H1 (cell line): Measurements from ENCODE around the gene DOCK9. TPM values are rescaled to one million over a fixed set of nuclear protein-coding genes. Genes with fewer than 3 reads are reported as not detected.
A peak's percentile ranks its signal among the peaks of the same experiment; 100 is the strongest.

Experiments used
- CTCF ChIA-PET: fragments of 300-600 bp; sonication (Branson Sonifier 250); formaldehyde crosslinking; loops from one replicate; lab custom pipeline; 2021; ENCODE audit not compliant: partially characterized antibody; lab: Charles Lee
- POLR2A ChIA-PET: fragments of 300-600 bp; sonication (Branson Sonifier 250); formaldehyde crosslinking; loops from one replicate; lab custom pipeline; 2021; ENCODE audit warnings: inconsistent platforms; ENCODE audit not compliant: partially characterized antibody; lab: Charles Lee
- DNase-seq, 2 experiments: peaks; one replicate each; pipeline versions ENCODE4 v3.0.0 to v3.0.0-alpha.2; 2010 to 2022; ENCODE audit warnings: low spot score in 2 of 2, low read depth in 1 of 2, mixed read lengths in 1 of 2
- FAIRE-seq: peaks from 2 replicates; lab custom pipeline; 2011; peaks lifted over from hg19 to GRCh38; lab: Jason Lieb, UNC
- H2AFZ ChIP-seq: 2 replicates; pipeline ENCODE4 v1.8.1; 2012; ENCODE audit warnings: low read length, inconsistent platforms
- H2AK5ac ChIP-seq: 2 replicates; pipeline ENCODE4 v1.6.1; 2013; ENCODE audit warnings: low read depth, low read length
- H2BK120ac ChIP-seq: replicated peaks from 2 replicates; pipeline ENCODE3; 2013; ENCODE audit warnings: low read depth, low read length, inconsistent platforms
- H2BK12ac ChIP-seq: 2 replicates; pipeline ENCODE4 v1.6.1; 2013; ENCODE audit warnings: low read depth, low read length
- H2BK15ac ChIP-seq: 2 replicates; pipeline ENCODE4 v1.6.1; 2013; ENCODE audit warnings: low read length
- H2BK20ac ChIP-seq: 2 replicates; pipeline ENCODE4 v1.6.1; 2013; ENCODE audit warnings: low read length
- H2BK5ac ChIP-seq: 2 replicates; pipeline ENCODE4 v1.6.1; 2013; ENCODE audit warnings: low read depth, low read length
- H3K14ac ChIP-seq: 2 replicates; pipeline ENCODE4 v1.6.1; 2013; ENCODE audit warnings: inconsistent platforms; ENCODE audit not compliant: insufficient read length
- H3K18ac ChIP-seq: 2 replicates; pipeline ENCODE4 v1.6.1; 2013; ENCODE audit warnings: low read length; ENCODE audit errors: extremely low read depth
- H3K23ac ChIP-seq: 2 replicates; pipeline ENCODE4 v1.6.1; 2013; ENCODE audit warnings: inconsistent platforms; ENCODE audit not compliant: insufficient read length
- H3K23me2 ChIP-seq: 2 replicates; pipeline ENCODE4 v1.6.1; 2013; ENCODE audit warnings: low read depth, low read length
- H3K27ac ChIP-seq: 2 replicates; pipeline ENCODE4 v1.6.1; 2011; ENCODE audit warnings: low read depth, low read length, inconsistent platforms
- H3K27me3 ChIP-seq, 4 experiments: replicated peaks in 1 of 4; 1 replicate in 1 of 4; 2 replicates in 3 of 4; pipeline versions ENCODE4 v1.6.1 to v1.8.1; 2011 to 2013; ENCODE audit warnings: low read length in 3 of 4, mild to moderate bottlenecking in 3 of 4, inconsistent platforms in 2 of 4, mixed read lengths in 2 of 4, moderate library complexity in 1 of 4; ENCODE audit not compliant: control insufficient read depth in 3 of 4, insufficient read depth in 3 of 4; ENCODE audit errors: extremely low read depth in 1 of 4
- H3K36me3 ChIP-seq, 4 experiments: 2 replicates each; pipeline versions ENCODE4 v1.6.1 to v1.8.1; 2011 to 2013; ENCODE audit warnings: mild to moderate bottlenecking in 4 of 4, low read length in 3 of 4, moderate library complexity in 2 of 4, control low read depth in 1 of 4, inconsistent platforms in 1 of 4; ENCODE audit not compliant: insufficient read depth in 4 of 4, control insufficient read depth in 2 of 4
- H3K4ac ChIP-seq: replicated peaks from 2 replicates; pipeline ENCODE3; 2013; ENCODE audit warnings: low read length, low read depth, mixed read lengths, inconsistent platforms; ENCODE audit not compliant: insufficient read length
- H3K4me1 ChIP-seq, 4 experiments: replicated peaks in 1 of 4; 1 replicate in 1 of 4; 2 replicates in 3 of 4; pipeline versions ENCODE4 v1.6.1 to v1.8.1; 2011 to 2013; ENCODE audit warnings: low read length in 3 of 4, inconsistent platforms in 2 of 4, mixed read lengths in 1 of 4; ENCODE audit not compliant: insufficient read depth in 4 of 4, control insufficient read depth in 3 of 4
- H3K4me2 ChIP-seq, 2 experiments: 2 replicates each; pipeline versions ENCODE4 v1.6.1 to v1.8.1; 2011 to 2013; ENCODE audit warnings: low read depth in 2 of 2, low read length in 2 of 2, control low read depth in 1 of 2, inconsistent platforms in 1 of 2, mild to moderate bottlenecking in 1 of 2; ENCODE audit not compliant: insufficient read depth in 1 of 2
- H3K4me3 ChIP-seq, 4 experiments: fragments of 200-600, 300-600 bp in 1 of 4; sonication (generic), shearing (Covaris generic), sonication (Bioruptor Twin) in 1 of 4; 2 replicates each; pipeline versions ENCODE4 v1.5.1 to v1.8.1; 2011 to 2016; ENCODE audit warnings: low read length in 4 of 4, low read depth in 3 of 4, control low read depth in 2 of 4, inconsistent platforms in 2 of 4, mild to moderate bottlenecking in 2 of 4, mixed read lengths in 1 of 4, moderate library complexity in 1 of 4; ENCODE audit not compliant: insufficient read depth in 2 of 4; ENCODE audit errors: extremely low read depth in 1 of 4
- H3K56ac ChIP-seq: replicated peaks from 2 replicates; pipeline ENCODE3; 2013; ENCODE audit warnings: low read depth, mild to moderate bottlenecking, mixed read lengths, low read length, inconsistent platforms; ENCODE audit not compliant: insufficient read length
- H3K79me1 ChIP-seq: 2 replicates; pipeline ENCODE4 v1.6.1; 2013; ENCODE audit warnings: low read depth, low read length, control low read depth
- H3K79me2 ChIP-seq, 2 experiments: 2 replicates each; pipeline versions ENCODE4 v1.6.1 to v1.8.1; 2012 to 2013; ENCODE audit warnings: low read length in 2 of 2, mild to moderate bottlenecking in 2 of 2, inconsistent platforms in 1 of 2; ENCODE audit not compliant: insufficient read depth in 2 of 2, control insufficient read depth in 1 of 2
- H3K9ac ChIP-seq, 4 experiments: replicated peaks in 1 of 4; 1 replicate in 1 of 4; 2 replicates in 3 of 4; pipeline versions ENCODE4 v1.6.1 to v1.8.1; 2011 to 2013; ENCODE audit warnings: low read depth in 3 of 4, low read length in 3 of 4, control low read depth in 2 of 4, mild to moderate bottlenecking in 2 of 4, moderate library complexity in 2 of 4, inconsistent platforms in 1 of 4; ENCODE audit errors: extremely low read depth in 1 of 4
- H3K9me3 ChIP-seq, 2 experiments: 2 replicates each; pipeline versions ENCODE4 v1.6.1 to v1.8.1; 2012 to 2013; ENCODE audit warnings: mild to moderate bottlenecking in 2 of 2, moderate library complexity in 2 of 2, control low read depth in 1 of 2, inconsistent platforms in 1 of 2, low read depth in 1 of 2, low read length in 1 of 2, mixed read lengths in 1 of 2; ENCODE audit not compliant: insufficient read depth in 2 of 2
- H4K20me1 ChIP-seq, 2 experiments: replicated peaks in 1 of 2; 2 replicates each; pipeline versions ENCODE3 to v1.8.1; 2011 to 2013; ENCODE audit warnings: inconsistent platforms in 2 of 2, low read length in 2 of 2, mild to moderate bottlenecking in 1 of 2; ENCODE audit not compliant: insufficient read depth in 2 of 2, control insufficient read depth in 1 of 2
- H4K5ac ChIP-seq: 2 replicates; pipeline ENCODE4 v1.6.1; 2013; ENCODE audit warnings: low read length, low read depth, mixed read lengths, inconsistent platforms; ENCODE audit not compliant: insufficient read length
- H4K8ac ChIP-seq: 2 replicates; pipeline ENCODE4 v1.8.0; 2013; ENCODE audit warnings: mild to moderate bottlenecking, moderate library complexity, low read length, inconsistent platforms; ENCODE audit not compliant: insufficient read depth; ENCODE audit errors: extremely low read depth
- H4K91ac ChIP-seq: replicated peaks from 2 replicates; pipeline ENCODE3; 2013; ENCODE audit warnings: low read length, mixed read lengths, inconsistent platforms; ENCODE audit not compliant: insufficient read length
- SAP30 ChIP-seq: fragments of 300-600 bp; sonication (generic); IDR thresholded peaks from 2 replicates; pipeline ENCODE4 v1.7.1; 2012; ENCODE audit warnings: low read length, moderate library complexity, mild to moderate bottlenecking, inconsistent platforms; ENCODE audit not compliant: insufficient read depth, insufficient replicate concordance
- WGBS, 2 experiments: shearing (Covaris generic) in 1 of 2; methylation state at CpG; one replicate each; pipeline versions ENCODE4 v1.1.6 to v1.1.7; 2013 to 2015; ENCODE audit warnings: low lambda C conversion rate in 2 of 2, mixed read lengths in 2 of 2, inconsistent platforms in 1 of 2, low coverage in 1 of 2, missing lambda C conversion rate in 1 of 2; ENCODE audit not compliant: insufficient replicate concordance in 2 of 2, insufficient coverage in 1 of 2, insufficient read length in 1 of 2; ENCODE audit errors: extremely low coverage in 1 of 2, missing lambda C conversion rate in 1 of 2; 5-methylcytosine and 5-hydroxymethylcytosine counted together
- polyA plus RNA-seq, 7 experiments: library from polyadenylated mRNA; depleted of rRNA in 3 of 7; stranded (reverse) in 5 of 7; unstranded in 2 of 7; fragments of >200 nt in 5 of 7; fragments of 200-250 nt in 2 of 7; gene quantifications; 1 replicate in 5 of 7; 2 replicates in 1 of 7; 4 replicates in 1 of 7; pipeline versions ENCODE4 v1.2.1 to v1.2.3, GENCODE V29; 2011 to 2013; ENCODE audit warnings: missing spikeins in 2 of 7, mixed read lengths in 2 of 7
- total RNA-seq: library from RNA; stranded (reverse); fragmentation: NEBNext Ultra II Directional; extraction: Animal tissue kit (Norgen Biotek cat#: 25700); gene quantifications from 2 replicates; pipeline ENCODE4 v1.2.1, GENCODE V29; 2021

Gene DOCK9
- total and polyA plus RNA-seq, 2 of the 8 experiments (the other 6 are each of a cell fraction or from before 2014, with no cell fraction given) = 21.6 to 31.5 TPM

- Histone ChIP-seq H3K79me1 (no peaks in the 10 kb centered on the region), H3K14ac (no peak overlapping the region), H2AK5ac (no peak overlapping the region), H3K23ac (no peak overlapping the region), H3K56ac (no peak overlapping the region), H3K79me2 (no peaks in the 10 kb centered on the region), H4K91ac (no peak overlapping the region), H3K27ac (no peak overlapping the region), H3K18ac (no peak overlapping the region), H3K4me2 (no peak overlapping the region), H2BK12ac (no peak overlapping the region), H3K4ac (no peak overlapping the region), H2BK120ac (no peak overlapping the region), H2AFZ (no peak overlapping the region), H3K27me3 (no peaks in the 10 kb centered on the region), H3K4me3 (no peak overlapping the region), H2BK20ac (no peak overlapping the region), H4K20me1 (no peaks in the 10 kb centered on the region), H3K4me1 (peaks cover 1 to 11% (median 9%) of the 10 kb centered on the region in 4 experiments), H3K9me3 (no peaks in the 10 kb centered on the region), H3K9ac (no peak overlapping the region), H3K23me2 (no peaks in the 10 kb centered on the region), H2BK5ac (no peak overlapping the region), H3K36me3 (no peaks in the 10 kb centered on the region), H4K8ac (no peak overlapping the region), H4K5ac (no peak overlapping the region), H2BK15ac (peak overlapping the region; percentile 21; the same call in 1 of the 2 replicates)
- no peak for DNase-seq
- 91% methylated on average over 3 of the region's 3 CpGs; no CpG with 5 or more reads in 1 of the 2 experiments for WGBS, 2 experiments
- POLR2A ChIA-PET = interaction anchor here (0.7 to 1.2 kb wide), 2 partner anchors 10 to 38 kb away, joined by 3 read pairs; no protein-coding TSS in a partner anchor
- no peak for TF ChIP-seq SAP30
- FAIRE-seq = no peak
- CTCF ChIA-PET = no interaction called here
These were observed 34.9 kb downstream of the DOCK9 start for GRCh38 chr13:98942997-98943396.
